Measurements from ENCODE around the gene CLUH.
"Not testable (repeated sequence)": the region's sequence is repeated elsewhere in the genome, so short reads cannot be mapped to it uniquely, and the experiment has no call there.

The CLUH gene

GRCh38 chr17:2687074-2687418 is 24.5 kb downstream of the CLUH start:
- no peak for DNase-seq

GRCh38 chr17:2685696-2686095 is 25.9 kb downstream of the CLUH start:
- no peak for DNase-seq

GRCh38 chr17:2684549-2684948 is 27.0 kb downstream of the CLUH start:
- DNase-seq = no peak

GRCh38 chr17:2683912-2684311 is 27.7 kb downstream of the CLUH start:
- DNase-seq = no peak

GRCh38 chr17:2682176-2682938 is 29.2 kb downstream of the CLUH start:
- no peak for DNase-seq

GRCh38 chr17:2681650-2682049 is 29.9 kb downstream of the CLUH start:
- no peak for DNase-seq

- no peak for DNase-seq
Measured at GRCh38 chr17:2680961-2681360, 30.6 kb downstream of the CLUH start.

- DNase-seq = not testable (repeated sequence)
Measured at GRCh38 chr17:2679247-2679646, 32.3 kb downstream of the CLUH start.

GRCh38 chr17:2672026-2672425 is 39.5 kb downstream of the CLUH start:
- DNase-seq = no peak

- not testable (repeated sequence) for DNase-seq
Measured at GRCh38 chr17:2660410-2660809, 51.2 kb downstream of the CLUH start.

- not testable (repeated sequence) for DNase-seq
Measured at GRCh38 chr17:2659337-2659736, 52.2 kb downstream of the CLUH start.

GRCh38 chr17:2656283-2656682 is 55.3 kb downstream of the CLUH start:
- no peak for DNase-seq

- DNase-seq = no peak
Measured at GRCh38 chr17:2655546-2655945, 56.0 kb downstream of the CLUH start.

- not testable (repeated sequence) for DNase-seq
Measured at GRCh38 chr17:2652911-2653310, 58.7 kb downstream of the CLUH start.

GRCh38 chr17:2649191-2649590 is 62.4 kb downstream of the CLUH start:
- DNase-seq = no peak

- DNase-seq = no peak
Measured at GRCh38 chr17:2647957-2648356, 63.6 kb downstream of the CLUH start.

- DNase-seq = no peak
Measured at GRCh38 chr17:2644971-2645370, 66.6 kb downstream of the CLUH start.
